HepG2 (cell line): ENCODE results near the gene TMEM132D.

ENCODE experiments used
- EZH2 ChIP-seq: conservative IDR thresholded peaks from 2 replicates; pipeline ENCODE4 v1.6.1; 2012; ENCODE audit warnings: mild to moderate bottlenecking, low read depth, low read length, moderate library complexity
- MTF1 ChIP-seq: sonication (generic); formaldehyde crosslinking; IDR thresholded peaks from 2 replicates; pipeline ENCODE4 v1.5.0; 2020; ENCODE audit warnings: missing genetic modification reagents
- NR2F2 ChIP-seq: IDR thresholded peaks from 2 replicates; pipeline ENCODE4 v1.6.1; 2012; ENCODE audit warnings: low read depth, inconsistent platforms, borderline replicate concordance
- RBFOX2 ChIP-seq: fragments of 200-400 bp; formaldehyde crosslinking; IDR thresholded peaks from 2 replicates; pipeline ENCODE4 v1.6.1; 2017; ENCODE audit warnings: low read depth, mild to moderate bottlenecking, low read length
- SNAPC2 ChIP-seq: sonication (generic); formaldehyde crosslinking; IDR thresholded peaks from 2 replicates; pipeline ENCODE4 v1.8.1; 2022; ENCODE audit warnings: mild to moderate bottlenecking, missing genetic modification reagents
- SRF ChIP-seq: IDR thresholded peaks from 2 replicates; pipeline ENCODE4 v1.6.1; 2011; ENCODE audit warnings: mild to moderate bottlenecking, low read depth, low read length, moderate library complexity
- ZNF720 ChIP-seq: sonication (generic); formaldehyde crosslinking; IDR thresholded peaks from 2 replicates; pipeline ENCODE4 v1.4.0; 2020; ENCODE audit warnings: missing genetic modification reagents
- TF ChIP-seq, protein P1 (sequence below): sonication (generic); formaldehyde crosslinking; IDR thresholded peaks from 2 replicates; pipeline ENCODE4 v1.8.1; 2023; ENCODE audit warnings: mild to moderate bottlenecking, inconsistent platforms, moderate library complexity, missing genetic modification reagents, borderline replicate concordance
- TF ChIP-seq, protein P2 (sequence below), 2 experiments: IDR thresholded peaks; 2 replicates each; pipeline ENCODE4 v1.6.1; 2011 to 2012; ENCODE audit warnings: low read length in 2 of 2, borderline replicate concordance in 1 of 2, low read depth in 1 of 2, mild to moderate bottlenecking in 1 of 2, moderate library complexity in 1 of 2

DNA sequence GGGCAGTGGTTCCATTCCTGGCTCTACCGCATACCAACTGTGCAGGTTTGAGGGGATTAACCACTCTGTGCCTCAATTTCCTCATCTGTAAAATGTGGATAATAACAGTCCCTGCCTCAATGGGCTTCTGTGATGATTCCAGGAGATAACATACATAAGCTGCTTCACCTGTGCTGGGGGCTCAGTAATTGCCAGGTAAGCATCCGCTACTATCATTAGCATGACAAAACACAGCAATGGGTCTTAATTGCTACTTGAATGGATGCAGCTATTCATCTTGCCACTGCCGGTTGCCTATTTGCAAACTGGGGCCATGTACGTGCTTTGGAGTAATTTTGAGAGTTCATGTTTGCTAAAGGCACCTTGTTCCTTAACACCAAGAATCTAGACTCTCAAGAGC is 132.6 kb downstream of the TMEM132D start:
- TF ChIP-seq NR2F2 (no peak), MTF1 (CRISPR knock-in tag) (no peak), ZNF720 (CRISPR knock-in tag) (no peak), EZH2 (no peak), SNAPC2 (no peak), RBFOX2 (no peak), SRF (no peak)
- TF ChIP-seq, protein P1, sequence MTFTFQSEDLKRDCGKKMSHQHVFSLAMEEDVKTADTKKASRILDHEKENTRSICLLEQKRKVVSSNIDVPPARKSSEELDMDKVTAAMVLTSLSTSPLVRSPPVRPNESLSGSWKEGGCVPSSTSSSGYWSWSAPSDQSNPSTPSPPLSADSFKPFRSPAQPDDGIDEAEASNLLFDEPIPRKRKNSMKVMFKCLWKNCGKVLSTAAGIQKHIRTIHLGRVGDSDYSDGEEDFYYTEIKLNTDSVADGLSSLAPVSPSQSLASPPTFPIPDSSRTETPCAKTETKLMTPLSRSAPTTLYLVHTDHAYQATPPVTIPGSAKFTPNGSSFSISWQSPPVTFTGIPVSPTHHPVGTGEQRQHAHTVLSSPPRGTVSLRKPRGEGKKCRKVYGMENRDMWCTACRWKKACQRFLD (CRISPR knock-in tag): no peak
- TF ChIP-seq, protein P2, sequence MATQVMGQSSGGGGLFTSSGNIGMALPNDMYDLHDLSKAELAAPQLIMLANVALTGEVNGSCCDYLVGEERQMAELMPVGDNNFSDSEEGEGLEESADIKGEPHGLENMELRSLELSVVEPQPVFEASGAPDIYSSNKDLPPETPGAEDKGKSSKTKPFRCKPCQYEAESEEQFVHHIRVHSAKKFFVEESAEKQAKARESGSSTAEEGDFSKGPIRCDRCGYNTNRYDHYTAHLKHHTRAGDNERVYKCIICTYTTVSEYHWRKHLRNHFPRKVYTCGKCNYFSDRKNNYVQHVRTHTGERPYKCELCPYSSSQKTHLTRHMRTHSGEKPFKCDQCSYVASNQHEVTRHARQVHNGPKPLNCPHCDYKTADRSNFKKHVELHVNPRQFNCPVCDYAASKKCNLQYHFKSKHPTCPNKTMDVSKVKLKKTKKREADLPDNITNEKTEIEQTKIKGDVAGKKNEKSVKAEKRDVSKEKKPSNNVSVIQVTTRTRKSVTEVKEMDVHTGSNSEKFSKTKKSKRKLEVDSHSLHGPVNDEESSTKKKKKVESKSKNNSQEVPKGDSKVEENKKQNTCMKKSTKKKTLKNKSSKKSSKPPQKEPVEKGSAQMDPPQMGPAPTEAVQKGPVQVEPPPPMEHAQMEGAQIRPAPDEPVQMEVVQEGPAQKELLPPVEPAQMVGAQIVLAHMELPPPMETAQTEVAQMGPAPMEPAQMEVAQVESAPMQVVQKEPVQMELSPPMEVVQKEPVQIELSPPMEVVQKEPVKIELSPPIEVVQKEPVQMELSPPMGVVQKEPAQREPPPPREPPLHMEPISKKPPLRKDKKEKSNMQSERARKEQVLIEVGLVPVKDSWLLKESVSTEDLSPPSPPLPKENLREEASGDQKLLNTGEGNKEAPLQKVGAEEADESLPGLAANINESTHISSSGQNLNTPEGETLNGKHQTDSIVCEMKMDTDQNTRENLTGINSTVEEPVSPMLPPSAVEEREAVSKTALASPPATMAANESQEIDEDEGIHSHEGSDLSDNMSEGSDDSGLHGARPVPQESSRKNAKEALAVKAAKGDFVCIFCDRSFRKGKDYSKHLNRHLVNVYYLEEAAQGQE (IDR thresholded peaks at IDR 0.05; ENCODE audit: borderline replicate concordance in 1 of 2, low read depth in 1 of 2, low read length in 2 of 2): no peak
